HEK293 (cell line): ENCODE measurements around the gene SCRN2.

Experiments used
- CTCF ChIA-PET: fragments of 350-600 bp; formaldehyde crosslinking; extraction: SDS; loops from one replicate; lab custom pipeline; 2021; ENCODE audit warnings: antibody characterized with exemption; lab: Yijun Ruan, JAX
- POLR2A ChIA-PET: fragments of 300-600 bp; formaldehyde crosslinking; extraction: SDS; loops from one replicate; lab custom pipeline; 2020; ENCODE audit warnings: antibody characterized with exemption, inconsistent platforms; lab: Yijun Ruan, JAX
- H3K27ac ChIP-seq: fragments of 200-500 bp; sonication (Bioruptor generic); 2 replicates; pipeline ENCODE4 v1.5.1; 2014; ENCODE audit warnings: low read depth, low read length, control low read depth, inconsistent platforms; ENCODE audit errors: extremely low read depth
- H3K36me3 ChIP-seq, 2 experiments: fragments of 200-500 bp in 1 of 2; sonication (Bioruptor generic) in 1 of 2; 1 replicate in 1 of 2; 2 replicates in 1 of 2; pipeline ENCODE4 v1.5.1; 2014 to 2017; ENCODE audit warnings: inconsistent platforms in 2 of 2, low read length in 2 of 2; ENCODE audit not compliant: control insufficient read depth in 2 of 2, insufficient read depth in 1 of 2
- H3K4me1 ChIP-seq: fragments of 200-500 bp; sonication (Bioruptor generic); 2 replicates; pipeline ENCODE4 v1.5.1; 2014; ENCODE audit warnings: mild to moderate bottlenecking, low read length, inconsistent platforms; ENCODE audit not compliant: control insufficient read depth, insufficient read depth
- H3K4me3 ChIP-seq: 2 replicates; pipeline ENCODE4 v1.5.1; 2011; ENCODE audit warnings: low read depth, mild to moderate bottlenecking, control low read depth, low read length, moderate library complexity
- H3K9me3 ChIP-seq: fragments of 200-500 bp; sonication (Bioruptor generic); 2 replicates; pipeline ENCODE4 v1.5.1; 2014; ENCODE audit warnings: low read depth, low read length, inconsistent platforms; ENCODE audit not compliant: control insufficient read depth, insufficient read depth
- GLI4 ChIP-seq: fragments of 450-650 bp; formaldehyde crosslinking; IDR thresholded peaks from 2 replicates; pipeline ENCODE4 v1.5.1; 2016; ENCODE audit warnings: missing biosample characterization, missing genetic modification characterization
- GLIS2 ChIP-seq: fragments of 450-650 bp; formaldehyde crosslinking; IDR thresholded peaks from 2 replicates; pipeline ENCODE4 v1.5.1; 2016; ENCODE audit warnings: missing biosample characterization, missing genetic modification characterization
- HOXA7 ChIP-seq: sonication (generic); formaldehyde crosslinking; IDR thresholded peaks from 2 replicates; pipeline ENCODE4 v1.8.1; 2022; ENCODE audit warnings: missing genetic modification reagents, borderline replicate concordance
- OSR2 ChIP-seq: fragments of 450-650 bp; formaldehyde crosslinking; IDR thresholded peaks from 2 replicates; pipeline ENCODE4 v1.5.1; 2016; ENCODE audit warnings: missing biosample characterization, missing genetic modification characterization
- ZBTB1 ChIP-seq: fragments of 450-650 bp; formaldehyde crosslinking; IDR thresholded peaks from 2 replicates; pipeline ENCODE4 v1.5.1; 2016; ENCODE audit warnings: missing biosample characterization, missing genetic modification characterization
- ZNF112 ChIP-seq: fragments of 450-650 bp; formaldehyde crosslinking; IDR thresholded peaks from 2 replicates; pipeline ENCODE4 v1.5.0; 2017; ENCODE audit warnings: missing biosample characterization, missing genetic modification characterization
- ZNF140 ChIP-seq: fragments of 450-650 bp; formaldehyde crosslinking; IDR thresholded peaks from 2 replicates; pipeline ENCODE4 v1.5.1; 2016; ENCODE audit warnings: missing biosample characterization, missing genetic modification characterization
- ZNF169 ChIP-seq: fragments of 450-650 bp; formaldehyde crosslinking; IDR thresholded peaks from 2 replicates; pipeline ENCODE4 v1.5.1; 2016; ENCODE audit warnings: missing biosample characterization, missing genetic modification characterization
- ZNF324 ChIP-seq: fragments of 450-650 bp; formaldehyde crosslinking; IDR thresholded peaks from 2 replicates; pipeline ENCODE4 v1.5.1; 2016; ENCODE audit warnings: missing biosample characterization, missing genetic modification characterization
- ZNF433 ChIP-seq: fragments of 450-650 bp; formaldehyde crosslinking; IDR thresholded peaks from 2 replicates; pipeline ENCODE4 v1.5.1; 2016; ENCODE audit warnings: missing biosample characterization, missing genetic modification characterization, low read depth
- ZNF514 ChIP-seq: fragments of 450-650 bp; formaldehyde crosslinking; IDR thresholded peaks from 2 replicates; pipeline ENCODE4 v1.5.1; 2016; ENCODE audit warnings: missing biosample characterization, missing genetic modification characterization
- ZNF660 ChIP-seq: fragments of 450-650 bp; IDR thresholded peaks from 2 replicates; pipeline ENCODE4 v1.5.1; 2018; ENCODE audit warnings: missing biosample characterization, mild to moderate bottlenecking, missing genetic modification characterization
- ZNF677 ChIP-seq: fragments of 450-650 bp; IDR thresholded peaks from 2 replicates; pipeline ENCODE4 v1.5.0; 2018; ENCODE audit warnings: missing biosample characterization, mild to moderate bottlenecking, missing genetic modification characterization, moderate library complexity
- ZNF792 ChIP-seq: fragments of 450-650 bp; formaldehyde crosslinking; IDR thresholded peaks from 2 replicates; pipeline ENCODE4 v1.5.1; 2016; ENCODE audit warnings: missing biosample characterization, missing genetic modification characterization
- ZSCAN23 ChIP-seq: fragments of 450-650 bp; formaldehyde crosslinking; IDR thresholded peaks from 2 replicates; pipeline ENCODE4 v1.5.1; 2016; ENCODE audit warnings: missing biosample characterization, missing genetic modification characterization
- TF ChIP-seq, protein P1 (sequence below): fragments of 450-650 bp; formaldehyde crosslinking; IDR thresholded peaks from 2 replicates; pipeline ENCODE4 v1.5.1; 2016; ENCODE audit warnings: missing biosample characterization, missing genetic modification characterization
- TF ChIP-seq, protein P2 (sequence below): fragments of 450-650 bp; formaldehyde crosslinking; IDR thresholded peaks from 2 replicates; pipeline ENCODE4 v1.5.1; 2016; ENCODE audit warnings: missing biosample characterization, missing genetic modification characterization
- TF ChIP-seq, protein P3 (sequence below): fragments of 450-650 bp; formaldehyde crosslinking; IDR thresholded peaks from 2 replicates; pipeline ENCODE4 v1.5.1; 2016; ENCODE audit warnings: missing biosample characterization, missing genetic modification characterization
- TF ChIP-seq, protein P4 (sequence below): fragments of 450-650 bp; formaldehyde crosslinking; IDR thresholded peaks from 2 replicates; pipeline ENCODE4 v1.5.1; 2016; ENCODE audit warnings: missing biosample characterization, missing genetic modification characterization
- TF ChIP-seq, protein P5 (sequence below): fragments of 450-650 bp; formaldehyde crosslinking; IDR thresholded peaks from 2 replicates; pipeline ENCODE4 v1.5.1; 2017; ENCODE audit warnings: missing biosample characterization, missing genetic modification characterization
- TF ChIP-seq, protein P6 (sequence below): fragments of 450-650 bp; formaldehyde crosslinking; IDR thresholded peaks from 2 replicates; pipeline ENCODE4 v1.5.0; 2017; ENCODE audit warnings: missing biosample characterization, missing genetic modification characterization, borderline replicate concordance

SCRN2 gene

DNA sequence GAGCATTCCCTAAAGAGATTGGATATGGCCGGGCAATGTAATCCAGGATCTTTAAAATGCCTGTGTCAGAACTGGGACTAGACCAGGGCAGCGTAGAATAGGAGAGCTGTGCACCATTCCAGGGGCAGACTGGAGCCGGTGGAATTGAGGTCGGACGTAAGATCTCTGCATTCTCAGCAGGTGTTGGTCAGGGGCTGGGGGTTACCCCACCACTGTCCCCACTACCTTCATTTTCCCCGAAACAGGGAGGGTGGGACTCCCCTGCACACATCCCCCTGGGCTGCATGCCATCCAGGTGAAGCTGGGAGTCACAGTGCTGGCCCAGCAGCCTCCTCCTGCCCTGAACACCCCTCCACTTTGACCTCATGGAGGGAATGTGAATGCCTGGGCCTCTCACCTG is 37.3 kb downstream of the SCRN2 start (continued):
- TF ChIP-seq, protein P1, sequence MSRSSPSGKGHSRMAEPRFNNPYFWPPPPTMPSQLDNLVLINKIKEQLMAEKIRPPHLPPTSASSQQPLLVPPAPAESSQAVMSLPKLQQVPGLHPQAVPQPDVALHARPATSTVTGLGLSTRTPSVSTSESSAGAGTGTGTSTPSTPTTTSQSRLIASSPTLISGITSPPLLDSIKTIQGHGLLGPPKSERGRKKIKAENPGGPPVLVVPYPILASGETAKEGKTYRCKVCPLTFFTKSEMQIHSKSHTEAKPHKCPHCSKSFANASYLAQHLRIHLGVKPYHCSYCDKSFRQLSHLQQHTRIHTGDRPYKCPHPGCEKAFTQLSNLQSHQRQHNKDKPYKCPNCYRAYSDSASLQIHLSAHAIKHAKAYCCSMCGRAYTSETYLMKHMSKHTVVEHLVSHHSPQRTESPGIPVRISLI (tag by site-specific recombination): no peak

DNA sequence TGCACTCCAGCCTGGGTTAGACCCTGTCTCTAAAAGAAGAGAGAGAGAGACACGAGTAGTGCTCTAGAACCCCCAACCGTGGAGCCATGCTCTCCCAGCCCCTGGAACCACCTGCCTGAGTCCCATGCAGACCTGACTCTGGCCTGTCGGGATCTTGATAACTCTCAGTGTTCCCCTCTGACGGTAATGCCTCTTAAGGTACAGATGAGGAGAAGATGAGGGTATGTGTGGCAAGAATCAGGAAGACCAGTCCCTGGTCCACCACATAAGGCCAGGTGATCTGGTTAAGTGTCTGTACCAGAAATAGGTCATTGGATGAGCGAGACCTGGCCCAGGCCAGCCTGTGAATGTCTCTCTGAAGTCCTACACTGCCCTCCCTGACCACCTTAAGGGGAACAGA is 37.9 kb downstream of the SCRN2 start:
- Histone ChIP-seq H3K4me3 (no peak overlapping the region), H3K36me3 (peaks cover 0 to 17% of the 10 kb centered on the region in 2 experiments; a peak in 1 of 3 replicates), H3K27ac (no peak overlapping the region), H3K4me1 (no peaks in the 10 kb centered on the region), H3K9me3 (no peaks in the 10 kb centered on the region)
- TF ChIP-seq ZNF660 (no peak), ZNF514 (tag by site-specific recombination) (no peak), GLI4 (no peak), OSR2 (tag by site-specific recombination) (no peak), ZNF169 (no peak), HOXA7 (CRISPR knock-in tag) (no peak), ZNF677 (tag by site-specific recombination) (no peak), ZNF433 (tag by site-specific recombination) (no peak), ZBTB1 (tag by site-specific recombination) (no peak), ZNF112 (tag by site-specific recombination) (no peak), GLIS2 (no peak), ZNF792 (no peak), ZSCAN23 (no peak), ZNF140 (no peak), ZNF324 (tag by site-specific recombination) (no peak)
- TF ChIP-seq, protein P2, sequence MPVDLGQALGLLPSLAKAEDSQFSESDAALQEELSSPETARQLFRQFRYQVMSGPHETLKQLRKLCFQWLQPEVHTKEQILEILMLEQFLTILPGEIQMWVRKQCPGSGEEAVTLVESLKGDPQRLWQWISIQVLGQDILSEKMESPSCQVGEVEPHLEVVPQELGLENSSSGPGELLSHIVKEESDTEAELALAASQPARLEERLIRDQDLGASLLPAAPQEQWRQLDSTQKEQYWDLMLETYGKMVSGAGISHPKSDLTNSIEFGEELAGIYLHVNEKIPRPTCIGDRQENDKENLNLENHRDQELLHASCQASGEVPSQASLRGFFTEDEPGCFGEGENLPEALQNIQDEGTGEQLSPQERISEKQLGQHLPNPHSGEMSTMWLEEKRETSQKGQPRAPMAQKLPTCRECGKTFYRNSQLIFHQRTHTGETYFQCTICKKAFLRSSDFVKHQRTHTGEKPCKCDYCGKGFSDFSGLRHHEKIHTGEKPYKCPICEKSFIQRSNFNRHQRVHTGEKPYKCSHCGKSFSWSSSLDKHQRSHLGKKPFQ (tag by site-specific recombination): no peak
- TF ChIP-seq, protein P3, sequence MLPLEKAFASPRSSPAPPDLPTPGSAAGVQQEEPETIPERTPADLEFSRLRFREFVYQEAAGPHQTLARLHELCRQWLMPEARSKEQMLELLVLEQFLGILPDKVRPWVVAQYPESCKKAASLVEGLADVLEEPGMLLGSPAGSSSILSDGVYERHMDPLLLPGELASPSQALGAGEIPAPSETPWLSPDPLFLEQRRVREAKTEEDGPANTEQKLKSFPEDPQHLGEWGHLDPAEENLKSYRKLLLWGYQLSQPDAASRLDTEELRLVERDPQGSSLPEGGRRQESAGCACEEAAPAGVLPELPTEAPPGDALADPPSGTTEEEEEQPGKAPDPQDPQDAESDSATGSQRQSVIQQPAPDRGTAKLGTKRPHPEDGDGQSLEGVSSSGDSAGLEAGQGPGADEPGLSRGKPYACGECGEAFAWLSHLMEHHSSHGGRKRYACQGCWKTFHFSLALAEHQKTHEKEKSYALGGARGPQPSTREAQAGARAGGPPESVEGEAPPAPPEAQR (tag by site-specific recombination): no peak
- TF ChIP-seq, protein P4, sequence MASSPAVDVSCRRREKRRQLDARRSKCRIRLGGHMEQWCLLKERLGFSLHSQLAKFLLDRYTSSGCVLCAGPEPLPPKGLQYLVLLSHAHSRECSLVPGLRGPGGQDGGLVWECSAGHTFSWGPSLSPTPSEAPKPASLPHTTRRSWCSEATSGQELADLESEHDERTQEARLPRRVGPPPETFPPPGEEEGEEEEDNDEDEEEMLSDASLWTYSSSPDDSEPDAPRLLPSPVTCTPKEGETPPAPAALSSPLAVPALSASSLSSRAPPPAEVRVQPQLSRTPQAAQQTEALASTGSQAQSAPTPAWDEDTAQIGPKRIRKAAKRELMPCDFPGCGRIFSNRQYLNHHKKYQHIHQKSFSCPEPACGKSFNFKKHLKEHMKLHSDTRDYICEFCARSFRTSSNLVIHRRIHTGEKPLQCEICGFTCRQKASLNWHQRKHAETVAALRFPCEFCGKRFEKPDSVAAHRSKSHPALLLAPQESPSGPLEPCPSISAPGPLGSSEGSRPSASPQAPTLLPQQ (tag by site-specific recombination): no peak
- TF ChIP-seq, protein P5, sequence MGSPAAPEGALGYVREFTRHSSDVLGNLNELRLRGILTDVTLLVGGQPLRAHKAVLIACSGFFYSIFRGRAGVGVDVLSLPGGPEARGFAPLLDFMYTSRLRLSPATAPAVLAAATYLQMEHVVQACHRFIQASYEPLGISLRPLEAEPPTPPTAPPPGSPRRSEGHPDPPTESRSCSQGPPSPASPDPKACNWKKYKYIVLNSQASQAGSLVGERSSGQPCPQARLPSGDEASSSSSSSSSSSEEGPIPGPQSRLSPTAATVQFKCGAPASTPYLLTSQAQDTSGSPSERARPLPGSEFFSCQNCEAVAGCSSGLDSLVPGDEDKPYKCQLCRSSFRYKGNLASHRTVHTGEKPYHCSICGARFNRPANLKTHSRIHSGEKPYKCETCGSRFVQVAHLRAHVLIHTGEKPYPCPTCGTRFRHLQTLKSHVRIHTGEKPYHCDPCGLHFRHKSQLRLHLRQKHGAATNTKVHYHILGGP (tag by site-specific recombination): no peak
- TF ChIP-seq, protein P6, sequence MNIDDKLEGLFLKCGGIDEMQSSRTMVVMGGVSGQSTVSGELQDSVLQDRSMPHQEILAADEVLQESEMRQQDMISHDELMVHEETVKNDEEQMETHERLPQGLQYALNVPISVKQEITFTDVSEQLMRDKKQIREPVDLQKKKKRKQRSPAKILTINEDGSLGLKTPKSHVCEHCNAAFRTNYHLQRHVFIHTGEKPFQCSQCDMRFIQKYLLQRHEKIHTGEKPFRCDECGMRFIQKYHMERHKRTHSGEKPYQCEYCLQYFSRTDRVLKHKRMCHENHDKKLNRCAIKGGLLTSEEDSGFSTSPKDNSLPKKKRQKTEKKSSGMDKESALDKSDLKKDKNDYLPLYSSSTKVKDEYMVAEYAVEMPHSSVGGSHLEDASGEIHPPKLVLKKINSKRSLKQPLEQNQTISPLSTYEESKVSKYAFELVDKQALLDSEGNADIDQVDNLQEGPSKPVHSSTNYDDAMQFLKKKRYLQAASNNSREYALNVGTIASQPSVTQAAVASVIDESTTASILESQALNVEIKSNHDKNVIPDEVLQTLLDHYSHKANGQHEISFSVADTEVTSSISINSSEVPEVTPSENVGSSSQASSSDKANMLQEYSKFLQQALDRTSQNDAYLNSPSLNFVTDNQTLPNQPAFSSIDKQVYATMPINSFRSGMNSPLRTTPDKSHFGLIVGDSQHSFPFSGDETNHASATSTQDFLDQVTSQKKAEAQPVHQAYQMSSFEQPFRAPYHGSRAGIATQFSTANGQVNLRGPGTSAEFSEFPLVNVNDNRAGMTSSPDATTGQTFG: no peak
- ChIA-PET POLR2A (no interaction called here), CTCF (interaction anchor here (0.6 to 2.2 kb wide), 8 partner anchors 10 to 140 kb away, joined by 3 to 7 read pairs (median 4); no protein-coding TSS in a partner anchor)
